ENCODE measurements around the gene SCFD2.

Gene SCFD2

DNA sequence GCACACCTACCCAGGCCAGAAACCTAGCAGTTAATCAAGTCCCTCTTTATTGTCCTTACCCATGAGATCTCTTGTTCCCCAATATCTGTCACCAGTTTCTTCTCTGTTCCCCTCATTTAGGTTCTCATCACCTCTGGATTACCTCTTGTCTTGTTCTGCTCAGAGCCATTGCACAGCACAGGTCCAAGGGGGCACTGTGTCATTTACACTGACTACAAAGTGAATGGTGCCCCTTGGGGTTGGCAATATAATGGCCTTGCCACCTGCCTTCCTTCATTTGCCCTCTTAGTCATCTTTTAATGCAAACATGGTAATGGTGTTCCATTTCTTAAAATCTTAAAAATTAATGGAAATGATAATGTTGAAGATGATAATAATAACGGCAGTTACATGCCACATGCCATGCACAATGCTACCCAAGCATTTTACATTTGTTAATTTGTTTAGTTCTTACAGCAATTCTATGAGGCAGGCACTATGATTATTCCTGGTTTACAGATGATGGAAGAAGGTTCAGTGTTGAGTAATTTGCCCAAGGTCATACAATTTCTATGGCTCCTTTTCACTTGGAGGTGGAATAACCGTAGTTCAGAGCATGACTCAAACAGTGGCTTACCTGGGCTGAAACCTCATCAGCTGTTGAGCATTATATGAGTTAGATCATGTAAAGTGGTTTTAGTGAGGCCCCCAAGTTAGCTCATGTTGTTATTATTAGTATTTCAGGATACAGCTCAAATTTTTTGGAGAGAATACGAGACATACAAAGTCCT is 385.9 kb downstream of the SCFD2 start:
- no peak for DNase-seq

DNA sequence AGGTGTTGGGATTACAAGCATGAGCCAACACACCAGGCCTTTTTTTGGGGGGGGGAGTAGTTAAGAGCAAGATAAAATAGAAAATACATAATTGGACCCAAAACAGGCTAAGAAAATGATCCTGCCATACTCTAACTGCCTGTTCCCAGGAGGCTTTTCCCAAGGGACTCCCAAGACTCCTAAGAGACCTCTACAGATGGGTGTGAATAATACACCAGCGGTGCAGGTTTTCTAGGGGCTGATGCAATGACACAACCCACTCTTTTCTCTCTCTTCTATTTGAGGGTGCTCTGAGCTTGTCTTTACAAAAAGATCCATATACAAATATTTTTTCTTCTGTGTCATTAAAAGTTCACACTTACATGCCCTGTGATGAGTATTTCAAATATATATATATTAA is 386.8 kb downstream of the SCFD2 start:
- no peak for DNase-seq

DNA sequence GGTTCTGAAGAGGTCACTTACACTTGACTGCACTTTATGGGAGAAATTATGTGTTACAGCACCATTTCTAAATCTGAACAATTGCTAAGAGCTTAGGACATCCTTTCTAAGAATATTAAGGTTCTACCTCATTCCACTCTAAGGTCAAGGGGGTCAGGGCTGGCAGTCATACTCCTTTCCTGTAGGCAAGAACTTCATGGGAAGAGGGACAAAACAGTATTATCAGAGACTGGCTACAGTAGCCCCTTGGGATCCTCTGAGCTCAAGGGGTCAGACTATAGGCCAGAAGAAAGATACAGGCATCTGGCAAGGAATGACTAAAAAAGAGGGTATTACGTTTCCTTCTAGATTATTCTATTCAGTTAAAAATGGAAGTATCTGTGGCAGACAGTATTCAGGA is 388.6 kb downstream of the SCFD2 start:
- no peak for DNase-seq

DNA sequence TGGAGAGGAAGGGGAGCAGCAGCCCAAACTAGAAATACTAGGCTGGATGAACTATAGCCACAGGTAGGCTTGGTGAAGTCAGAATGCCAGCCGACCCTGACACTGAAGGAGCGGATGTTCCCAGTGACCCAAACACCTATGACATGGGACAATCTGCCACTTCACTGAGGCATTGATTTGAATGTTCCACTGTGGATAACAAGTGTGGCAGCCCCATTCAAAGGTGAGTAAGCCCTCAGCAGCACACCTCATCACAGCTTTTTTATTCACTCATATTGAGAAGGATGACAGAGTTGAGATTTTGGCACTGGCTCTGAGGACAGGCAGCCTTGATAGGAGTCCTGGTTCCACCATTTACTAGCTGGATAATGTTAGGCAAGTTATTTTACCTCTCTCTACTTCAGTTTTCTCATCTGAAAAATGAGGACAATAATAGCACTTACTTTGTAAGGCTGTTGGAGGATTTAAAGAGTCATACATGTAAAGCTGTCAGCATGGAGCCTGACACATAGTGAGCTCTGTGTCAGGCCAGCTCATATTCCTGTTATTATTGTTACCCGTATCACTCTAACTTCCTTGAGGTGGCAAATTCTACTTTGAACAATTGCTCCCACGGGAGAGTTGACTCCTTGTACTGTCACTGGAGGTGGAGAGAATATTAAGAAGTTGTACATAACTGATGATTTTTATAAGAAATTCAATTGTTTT is 389.2 kb downstream of the SCFD2 start:
- DNase-seq, result no peak

- no peak for DNase-seq
These were observed 397.2 kb downstream of the SCFD2 start for GRCh38 chr4:52968691-52969090.

GRCh38 chr4:52968241-52968640 is 397.6 kb downstream of the SCFD2 start:
- no peak for DNase-seq

DNA sequence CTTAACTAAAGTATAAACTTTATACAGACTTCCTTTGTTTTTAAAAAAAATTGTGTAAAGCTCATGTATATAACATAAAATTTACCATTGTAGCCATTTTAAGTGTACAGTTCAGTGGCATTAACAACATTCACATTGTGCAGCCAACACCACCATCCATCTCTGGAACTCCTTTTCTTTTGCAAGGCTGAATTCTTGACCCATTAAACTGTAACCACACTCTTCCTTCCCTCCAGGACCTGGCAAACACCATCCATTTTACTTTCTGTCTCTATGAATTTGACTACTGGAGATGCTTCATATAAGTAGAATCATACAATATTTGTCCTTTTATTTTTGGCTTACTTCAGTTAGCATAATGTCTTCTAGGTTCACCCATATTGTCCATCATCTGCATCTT is 399.1 kb downstream of the SCFD2 start:
- no peak for DNase-seq

- DNase-seq, result no peak
These were observed 399.7 kb downstream of the SCFD2 start for GRCh38 chr4:52966172-52966571.

GRCh38 chr4:52964561-52965101 is 401.2 kb downstream of the SCFD2 start:
- DNase-seq, result no peak

GRCh38 chr4:52964011-52964410 is 401.9 kb downstream of the SCFD2 start:
- DNase-seq, result no peak

- no peak for DNase-seq
These were observed 403.1 kb downstream of the SCFD2 start for GRCh38 chr4:52962721-52963120.

- no peak for DNase-seq
These were observed 404.0 kb downstream of the SCFD2 start for GRCh38 chr4:52961666-52962412.

- DNase-seq, result no peak
These were observed 406.3 kb downstream of the SCFD2 start for GRCh38 chr4:52959541-52959940.

DNA sequence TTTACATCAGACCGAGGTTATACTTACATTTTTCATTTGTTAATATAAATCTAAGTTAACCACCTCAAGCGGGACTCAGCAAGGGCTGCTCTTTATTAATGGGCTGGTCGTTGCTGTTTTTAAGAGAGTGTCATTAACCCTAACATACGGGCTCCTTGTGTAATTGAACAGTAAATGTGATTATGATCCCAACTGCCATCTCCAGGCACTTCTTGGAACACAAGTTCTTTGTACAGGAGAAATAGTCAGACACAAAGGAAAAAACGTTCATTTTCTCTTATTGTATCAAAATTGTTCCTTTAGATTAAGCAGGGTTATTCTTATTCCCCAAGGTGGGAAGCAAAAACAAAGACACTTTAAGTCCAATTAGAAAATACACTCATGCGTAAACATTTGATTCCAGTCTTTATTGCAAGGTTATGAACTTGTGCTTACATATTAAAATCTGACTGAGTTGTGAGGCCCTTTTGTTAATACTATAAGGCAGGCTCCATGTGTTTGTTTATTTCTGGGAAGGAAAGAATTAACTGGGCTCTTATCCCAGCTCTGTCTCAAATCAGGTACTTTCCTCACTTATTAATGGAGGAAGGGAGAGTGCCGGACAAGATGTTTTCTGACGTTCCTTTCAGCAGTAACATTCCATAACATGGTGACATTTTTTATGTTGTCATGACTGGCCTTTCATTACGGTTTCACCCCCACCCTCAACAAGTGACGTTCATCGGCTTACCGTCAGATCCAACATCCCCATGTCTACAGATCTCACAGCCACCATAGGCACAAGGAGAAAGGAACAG is 407.8 kb downstream of the SCFD2 start:
- DNase-seq, result no peak

DNA sequence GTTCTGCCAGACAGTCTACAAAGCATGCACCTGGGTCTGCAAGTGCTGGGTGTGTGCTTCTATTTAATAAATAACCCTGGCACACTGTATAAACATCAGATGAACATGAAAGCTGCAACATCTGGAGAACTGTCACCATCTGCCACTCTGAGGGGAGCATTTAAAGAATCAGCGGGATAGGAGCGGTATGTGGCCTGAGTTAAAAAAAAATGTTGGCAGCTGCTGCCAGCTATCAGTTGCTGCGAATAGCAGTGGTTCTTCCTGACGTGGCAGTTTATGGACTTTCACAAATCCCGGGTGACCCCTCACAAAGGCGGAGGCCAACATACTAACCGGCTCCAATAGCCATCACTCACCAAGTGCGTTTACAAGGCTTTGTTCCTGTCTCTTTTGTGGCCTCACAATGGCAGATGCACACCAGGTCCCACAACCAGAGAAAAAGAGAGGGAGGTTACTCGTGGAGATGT is 408.6 kb downstream of the SCFD2 start:
- DNase-seq, result no peak

- DNase-seq, result no peak
These were observed 409.2 kb downstream of the SCFD2 start for GRCh38 chr4:52956691-52957090.

GRCh38 chr4:52954560-52955170 is 411.2 kb downstream of the SCFD2 start:
- DNase-seq, result no peak

- no peak for DNase-seq
These were observed 413.3 kb downstream of the SCFD2 start for GRCh38 chr4:52952540-52952939.

DNA sequence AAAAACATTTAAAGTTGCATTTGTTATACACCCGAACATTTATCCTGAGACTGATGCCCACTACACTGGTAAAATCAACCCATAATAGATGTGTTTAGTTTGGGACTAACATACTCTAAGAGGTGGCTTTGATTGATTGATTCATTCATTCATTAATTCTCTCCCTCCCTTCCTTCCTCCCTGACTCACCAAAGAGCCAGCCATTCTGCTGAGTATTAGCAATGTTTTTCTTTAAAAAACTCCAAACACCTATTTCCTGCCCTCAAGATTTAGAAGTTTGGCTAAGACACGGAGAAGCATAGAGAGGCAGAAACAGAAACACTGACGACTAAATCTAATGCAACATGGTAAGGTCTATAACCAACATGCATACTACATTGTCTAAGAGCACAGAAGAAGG is 414.8 kb downstream of the SCFD2 start:
- DNase-seq, result no peak

DNA sequence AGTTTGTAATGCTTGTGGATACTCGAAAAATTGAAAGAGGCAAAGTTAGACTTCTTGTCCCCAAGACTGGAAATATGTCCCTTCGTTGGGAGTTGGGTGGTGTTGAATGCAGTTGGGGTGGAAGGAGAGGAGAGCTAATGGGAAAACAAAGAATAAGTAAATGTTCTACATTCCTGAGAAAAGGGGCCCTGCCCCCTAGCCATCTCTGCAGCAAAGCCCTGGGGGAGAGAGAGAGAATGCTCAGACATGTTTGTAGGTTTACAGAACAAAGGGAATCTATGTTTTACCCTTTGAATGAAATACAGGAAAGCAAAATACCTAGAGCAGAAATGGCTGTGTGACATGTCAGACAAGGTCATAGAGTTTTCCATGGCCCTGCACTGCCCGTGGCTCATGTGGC is 415.6 kb downstream of the SCFD2 start:
- DNase-seq, result no peak

DNA sequence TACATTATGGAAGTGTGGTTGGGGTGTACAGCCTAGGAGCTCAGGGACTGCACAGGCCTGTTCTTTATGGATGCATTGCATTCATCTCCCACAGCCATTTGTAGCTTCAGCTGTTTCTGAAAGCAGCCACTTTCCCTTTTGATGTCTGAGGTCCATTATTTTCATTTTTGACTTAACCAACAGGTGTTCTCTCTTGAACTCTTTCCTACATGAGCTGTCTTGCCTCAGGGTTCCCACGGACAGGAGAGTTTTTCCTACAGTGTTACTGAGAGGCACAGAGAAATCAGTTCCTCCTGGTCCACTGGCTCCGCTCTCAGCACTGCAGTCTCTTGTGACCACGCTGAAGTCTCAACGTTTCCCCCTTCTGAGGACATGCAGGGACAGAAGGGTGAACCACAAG is 416.5 kb downstream of the SCFD2 start:
- no peak for DNase-seq

DNA sequence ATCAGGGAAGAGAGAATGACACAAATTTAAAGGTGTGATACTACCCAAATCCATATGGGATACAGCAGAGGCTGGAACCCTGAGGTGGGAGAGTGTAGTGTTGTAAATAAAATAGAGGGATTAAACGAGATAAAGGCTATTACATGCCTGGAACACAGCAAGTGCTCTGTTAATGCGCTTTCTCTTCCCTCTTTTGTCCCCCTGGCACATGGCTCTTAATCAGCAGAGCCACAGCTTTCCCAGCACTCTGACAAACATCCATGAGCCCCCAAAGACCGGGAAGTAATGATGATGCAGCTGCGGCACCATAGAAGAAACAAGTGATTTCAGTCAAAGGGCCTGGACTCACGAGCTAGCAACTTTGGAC is 417.8 kb downstream of the SCFD2 start:
- DNase-seq, result no peak

Measured in activated CD4-positive, CD25-positive, alpha-beta regulatory T cell (primary cell).